Caki2 (cell line): ENCODE measurements around the gene PPOX. TPM values are rescaled to one million over a fixed set of nuclear protein-coding genes. Genes with fewer than 3 reads are reported as not detected.

Experiments used
- DNase-seq: peaks from one replicate; pipeline ENCODE4 v3.0.0-alpha.2; 2015; ENCODE audit warnings: low read depth
- in situ Hi-C: cut with HindIII; loops from 2 replicates; pipeline ENCODE4 v1.10.0; 2016; ENCODE audit warnings: low sequenced_read_pairs, low pct_unique_long_range_greater_than_20kb, mixed read lengths
- total RNA-seq: library from RNA; depleted of rRNA; stranded (reverse); fragments of >200 nt; shearing (Covaris generic); gene quantifications from 2 replicates; pipeline ENCODE4 v1.2.3, GENCODE V29; 2014; ENCODE audit warnings: low replicate concordance; rRNA removed

The PPOX gene
- 35.7 and 37.8 TPM in 2 replicates for total RNA-seq

GRCh38 chr1:161165742-161166668 is at the start of gene PPOX:
PPOX (plus strand) TSS chr1:161166426; CDS start chr1:161166848, 422 bp downstream.
- DNase-seq = peak; percentile 97
- in situ Hi-C loops = no loop called here

- in situ Hi-C loops = no loop called here
- peak; percentile 76 for DNase-seq
These were observed 48.3 kb upstream of the PPOX start, which contains the start of the genes NIT1 and PFDN2 for GRCh38 chr1:161117759-161118581. NIT1 (plus strand) TSS chr1:161118105; CDS start chr1:161118177, 72 bp downstream. PFDN2 (minus strand) TSS chr1:161118037; CDS start chr1:161118026, 11 bp downstream.

- DNase-seq = peak; percentile 72
These were observed 46.9 kb upstream of the PPOX start for GRCh38 chr1:161119092-161119903.

GRCh38 chr1:161121042-161121650 is 45.1 kb upstream of the PPOX start:
- DNase-seq = no peak
- in situ Hi-C loops = no loop called here

More at GRCh38 chr1:161119092-161119903, 46.9 kb upstream of the PPOX start:
- in situ Hi-C loops = no loop called here

GRCh38 chr1:161121834-161122233 is 44.4 kb upstream of the PPOX start:
- DNase-seq = no peak
- in situ Hi-C loops = no loop called here

- in situ Hi-C loops = no loop called here
- no peak for DNase-seq
These were observed 43.3 kb upstream of the PPOX start for GRCh38 chr1:161122967-161123366.

- in situ Hi-C loops = no loop called here
- DNase-seq = no peak
These were observed 38.6 kb upstream of the PPOX start for GRCh38 chr1:161127649-161128048.

GRCh38 chr1:161128591-161129420 is 37.4 kb upstream of the PPOX start:
- no peak for DNase-seq
- in situ Hi-C loops = no loop called here

GRCh38 chr1:161130266-161130665 is 36.0 kb upstream of the PPOX start:
- in situ Hi-C loops = no loop called here
- DNase-seq = no peak

- in situ Hi-C loops = no loop called here
- DNase-seq = no peak
These were observed 34.5 kb upstream of the PPOX start for GRCh38 chr1:161131523-161132409.

- DNase-seq = peak; percentile 97
- in situ Hi-C loops = no loop called here
These were observed 33.6 kb upstream of the PPOX start, which contains the start of gene DEDD for GRCh38 chr1:161132410-161133219. DEDD (minus strand) TSS chr1:161132667; CDS start chr1:161124462, 8,205 bp downstream.

- no peak for DNase-seq
- in situ Hi-C loops = no loop called here
These were observed 32.9 kb upstream of the PPOX start for GRCh38 chr1:161133220-161133740.

GRCh38 chr1:161137881-161138280 is 28.3 kb upstream of the PPOX start:
- in situ Hi-C loops = no loop called here
- no peak for DNase-seq

GRCh38 chr1:161138431-161138830 is 27.8 kb upstream of the PPOX start:
- in situ Hi-C loops = no loop called here
- DNase-seq = no peak

GRCh38 chr1:161139766-161140165 is 26.5 kb upstream of the PPOX start:
- no peak for DNase-seq
- in situ Hi-C loops = no loop called here
